ENCODE data around the gene SRGAP3.

The SRGAP3 gene

GRCh38 chr3:9013782-9014563, 235.5 kb downstream of the SRGAP3 start:
- Histone ChIP-seq H4K20me1 (ENCODE audit: insufficient read depth, low read length, poor library complexity, severe bottlenecking) (no peaks in the 10 kb centered on the region), H3K9ac (ENCODE audit: low read depth, low read length, poor library complexity, severe bottlenecking) (no peak overlapping the region), H3K79me2 (ENCODE audit: insufficient read depth, low read length) (no peaks in the 10 kb centered on the region), H3K27me3 (ENCODE audit: insufficient read depth, low read length, poor library complexity, severe bottlenecking) (no peaks in the 10 kb centered on the region), H2AFZ (ENCODE audit: low read length) (no peak overlapping the region), H3F3A (ENCODE audit: low read depth) (no peaks in the 10 kb centered on the region), H3K9me3 (ENCODE audit: insufficient read depth, low read depth, low read length) (no peaks in the 10 kb centered on the region), H3K9me2 (replicated peaks; ENCODE audit: low read depth, low read length) (no peaks in the 10 kb centered on the region), H3K4me3 (ENCODE audit: low read length, poor library complexity, severe bottlenecking) (no peak overlapping the region), H3K4me1 (ENCODE audit: insufficient read depth, low read length, poor library complexity, severe bottlenecking) (peaks cover 11% of the 10 kb centered on the region), H3K4me2 (ENCODE audit: low read depth, low read length, poor library complexity, severe bottlenecking) (no peak overlapping the region), H3K36me3 (ENCODE audit: insufficient read depth, low read length) (peaks cover 20% of the 10 kb centered on the region; the same call in 1 of the 2 replicates)
- no peak for TF ChIP-seq CTCF (conservative IDR thresholded peaks at IDR 0.05; ENCODE audit: low read length)
- TF ChIP-seq EZH2phosphoT487 (IDR thresholded peaks at IDR 0.05; ENCODE audit: borderline replicate concordance): no peak

GRCh38 chr3:9012521-9012920, 236.9 kb downstream of the SRGAP3 start:
- TF ChIP-seq EZH2phosphoT487 (IDR thresholded peaks at IDR 0.05; ENCODE audit: borderline replicate concordance): no peak
- TF ChIP-seq CTCF (conservative IDR thresholded peaks at IDR 0.05; ENCODE audit: low read length): no peak
- H3K36me3 ChIP-seq (ENCODE audit: insufficient read depth, low read length): peaks cover 20% of the 10 kb centered on the region; the same call in 1 of the 2 replicates
- H3K27me3 ChIP-seq (ENCODE audit: insufficient read depth, low read length, poor library complexity, severe bottlenecking): no peaks in the 10 kb centered on the region
- no peaks in the 10 kb centered on the region for H4K20me1 ChIP-seq (ENCODE audit: insufficient read depth, low read length, poor library complexity, severe bottlenecking)
- H3K4me1 ChIP-seq (ENCODE audit: insufficient read depth, low read length, poor library complexity, severe bottlenecking): peaks cover 11% of the 10 kb centered on the region
- no peaks in the 10 kb centered on the region for H3K9me2 ChIP-seq (replicated peaks; ENCODE audit: low read depth, low read length)
- no peak overlapping the region for H3K4me3 ChIP-seq (ENCODE audit: low read length, poor library complexity, severe bottlenecking)
- H3F3A ChIP-seq (ENCODE audit: low read depth): no peaks in the 10 kb centered on the region
- peak overlapping the region; percentile 7 for H3K4me2 ChIP-seq (ENCODE audit: low read depth, low read length, poor library complexity, severe bottlenecking)
- no peaks in the 10 kb centered on the region for H3K9me3 ChIP-seq (ENCODE audit: insufficient read depth, low read depth, low read length)
- H3K9ac ChIP-seq (ENCODE audit: low read depth, low read length, poor library complexity, severe bottlenecking): no peak overlapping the region
- no peaks in the 10 kb centered on the region for H3K79me2 ChIP-seq (ENCODE audit: insufficient read depth, low read length)
- no peak overlapping the region for H2AFZ ChIP-seq (ENCODE audit: low read length)

GRCh38 chr3:9009976-9010545, 239.4 kb downstream of the SRGAP3 start:
- Histone ChIP-seq H3K36me3 (ENCODE audit: insufficient read depth, low read length) (peaks cover 20% of the 10 kb centered on the region; the same call in 1 of the 2 replicates), H3K4me3 (ENCODE audit: low read length, poor library complexity, severe bottlenecking) (no peak overlapping the region), H3K9ac (ENCODE audit: low read depth, low read length, poor library complexity, severe bottlenecking) (no peak overlapping the region), H3K79me2 (ENCODE audit: insufficient read depth, low read length) (no peaks in the 10 kb centered on the region), H4K20me1 (ENCODE audit: insufficient read depth, low read length, poor library complexity, severe bottlenecking) (no peaks in the 10 kb centered on the region), H3K4me1 (ENCODE audit: insufficient read depth, low read length, poor library complexity, severe bottlenecking) (peaks cover 11% of the 10 kb centered on the region), H3F3A (ENCODE audit: low read depth) (no peaks in the 10 kb centered on the region), H3K9me3 (ENCODE audit: insufficient read depth, low read depth, low read length) (no peaks in the 10 kb centered on the region), H3K4me2 (ENCODE audit: low read depth, low read length, poor library complexity, severe bottlenecking) (no peak overlapping the region), H3K9me2 (replicated peaks; ENCODE audit: low read depth, low read length) (no peaks in the 10 kb centered on the region), H2AFZ (ENCODE audit: low read length) (no peak overlapping the region), H3K27me3 (ENCODE audit: insufficient read depth, low read length, poor library complexity, severe bottlenecking) (no peaks in the 10 kb centered on the region)
- TF ChIP-seq CTCF (conservative IDR thresholded peaks at IDR 0.05; ENCODE audit: low read length) (no peak), EZH2phosphoT487 (IDR thresholded peaks at IDR 0.05; ENCODE audit: borderline replicate concordance) (no peak)

Data from Loucy (cell line).